GM12878 (cell line): Measurements from ENCODE around the gene CCDC6. TPM values are rescaled to one million over a fixed set of nuclear protein-coding genes. Genes with fewer than 3 reads are reported as not detected.

Source experiments
- ATAC-seq: fragments of 200-7000 bp; cut with Tn5 transposase; 3 replicates; pipeline ENCODE4 v1.9.1; 2020; ENCODE audit warnings: mild to moderate bottlenecking, moderate library complexity
- BruUV-seq: library from RNA; stranded (reverse); fragments of 400-500 nt; replicated peaks from 2 replicates; lab custom pipeline; 2021; lab: Mats Ljungman, UMichigan
- CTCF ChIA-PET: fragments of 300-600 bp; sonication (Branson Sonifier 250); formaldehyde crosslinking; extraction: SDS; loops from one replicate; lab custom pipeline; 2021; ENCODE audit warnings: inconsistent platforms; lab: Yijun Ruan, JAX
- POLR2A ChIA-PET: fragments of 350-600 bp; formaldehyde crosslinking; extraction: SDS; loops from one replicate; lab custom pipeline; 2021; ENCODE audit warnings: inconsistent platforms; lab: Charles Lee
- RAD21 ChIA-PET: fragments of 300-600 bp; sonication (Branson Sonifier 250); formaldehyde crosslinking; loops from one replicate; lab custom pipeline; 2023; ENCODE audit warnings: antibody characterized with exemption; ENCODE audit not compliant: unreplicated experiment; lab: Charles Lee
- SMC1A ChIA-PET: fragments of 300-600 bp; sonication (Branson Sonifier 250); formaldehyde crosslinking; loops from one replicate; lab custom pipeline; 2023; ENCODE audit not compliant: unreplicated experiment, uncharacterized antibody; lab: Charles Lee
- DNase-seq: peaks from one replicate; pipeline ENCODE4 v3.0.0-alpha.2; 2011; ENCODE audit warnings: low read depth, low spot score
- FAIRE-seq: peaks from 3 replicates; lab custom pipeline; 2011; peaks lifted over from hg19 to GRCh38; lab: Jason Lieb, UNC
- H2AFZ ChIP-seq: 2 replicates; pipeline ENCODE4 v1.6.0; 2011; ENCODE audit warnings: low read depth, low read length, control low read depth; ENCODE audit not compliant: control insufficient read depth
- H3K27ac ChIP-seq: 2 replicates; pipeline ENCODE4 v1.5.1; 2011; ENCODE audit warnings: control low read depth; ENCODE audit not compliant: control insufficient read depth, insufficient read depth
- H3K27me3 ChIP-seq, 2 experiments: replicated peaks in 1 of 2; 2 replicates each; pipeline versions ENCODE4 v1.6.0 to v1.6.1; 2011; ENCODE audit warnings: low read length in 1 of 2; ENCODE audit not compliant: control insufficient read depth in 2 of 2, insufficient read depth in 2 of 2
- H3K36me3 ChIP-seq, 2 experiments: 2 replicates each; pipeline ENCODE4 v1.5.1; 2011; ENCODE audit warnings: low read length in 1 of 2; ENCODE audit not compliant: control insufficient read depth in 2 of 2, insufficient read depth in 2 of 2
- H3K4me1 ChIP-seq: 2 replicates; pipeline ENCODE4 v1.6.1; 2011; ENCODE audit warnings: mild to moderate bottlenecking, low read length, moderate library complexity, mixed read lengths; ENCODE audit not compliant: control insufficient read depth, insufficient read depth
- H3K4me2 ChIP-seq: 2 replicates; pipeline ENCODE4 v1.6.0; 2011; ENCODE audit warnings: control low read depth; ENCODE audit not compliant: control insufficient read depth, insufficient read depth
- H3K4me3 ChIP-seq: fragments of 200-600 bp; sonication (generic); 2 replicates; pipeline ENCODE4 v1.5.1; 2016
- H3K79me2 ChIP-seq: 2 replicates; pipeline ENCODE4 v1.6.0; 2011; ENCODE audit warnings: low read length; ENCODE audit not compliant: control insufficient read depth, insufficient read depth
- H3K9ac ChIP-seq: 2 replicates; pipeline ENCODE4 v1.8.0; 2011; ENCODE audit warnings: low read length, control low read depth, mixed read lengths; ENCODE audit not compliant: control insufficient read depth, insufficient read depth
- H3K9me3 ChIP-seq: replicated peaks from 3 replicates; pipeline ENCODE4 v1.5.1; 2011; ENCODE audit warnings: mild to moderate bottlenecking, low read length; ENCODE audit not compliant: control insufficient read depth, insufficient read depth
- H4K20me1 ChIP-seq: 2 replicates; pipeline ENCODE4 v1.6.0; 2011; ENCODE audit not compliant: control insufficient read depth, insufficient read depth
- EGR1 ChIP-seq, 2 experiments: IDR thresholded peaks; 1 replicate in 1 of 2; 2 replicates in 1 of 2; pipeline ENCODE4 v1.6.1; 2011 to 2012; ENCODE audit warnings: low read depth in 2 of 2, low read length in 2 of 2, borderline replicate concordance in 1 of 2, mild to moderate bottlenecking in 1 of 2, moderate library complexity in 1 of 2
- HDAC2 ChIP-seq: fragments of 200-600 bp; sonication (generic); IDR thresholded peaks from 2 replicates; pipeline ENCODE4 v1.6.1; 2017
- IRF4 ChIP-seq: IDR thresholded peaks from 2 replicates; pipeline ENCODE4 v1.6.1; 2011; ENCODE audit warnings: low read depth, low read length
- MEF2A ChIP-seq: IDR thresholded peaks from 2 replicates; pipeline ENCODE4 v1.6.1; 2011; ENCODE audit warnings: low read depth, mild to moderate bottlenecking, low read length, moderate library complexity; ENCODE audit not compliant: insufficient read depth
- NR2C1 ChIP-seq: fragments of 450-650 bp; IDR thresholded peaks from 2 replicates; pipeline ENCODE4 v1.6.1; 2017; ENCODE audit warnings: antibody characterized with exemption, mild to moderate bottlenecking, moderate library complexity
- SPI1 ChIP-seq: IDR thresholded peaks from 2 replicates; pipeline ENCODE4 v1.6.1; 2011; ENCODE audit warnings: low read depth, mild to moderate bottlenecking, low read length, moderate library complexity, borderline replicate concordance; ENCODE audit not compliant: insufficient read depth
- STAT1 ChIP-seq: fragments of 450-650 bp; conservative IDR thresholded peaks from 2 replicates; pipeline ENCODE4 v1.6.1; 2014; ENCODE audit warnings: antibody characterized with exemption, mild to moderate bottlenecking
- TARDBP ChIP-seq: IDR thresholded peaks from 2 replicates; pipeline ENCODE4 v1.6.1; 2016; ENCODE audit warnings: borderline replicate concordance
- TBL1XR1 ChIP-seq: IDR thresholded peaks from 2 replicates; pipeline ENCODE4 v1.6.1; 2012; ENCODE audit warnings: low read depth, low read length, improper control_type of control experiment
- WRNIP1 ChIP-seq: IDR thresholded peaks from 2 replicates; pipeline ENCODE4 v1.6.1; 2011; ENCODE audit warnings: low read depth, low read length, improper control_type of control experiment, borderline replicate concordance
- ZSCAN29 ChIP-seq: fragments of 450-650 bp; IDR thresholded peaks from 2 replicates; pipeline ENCODE4 v1.6.1; 2017; ENCODE audit warnings: mild to moderate bottlenecking, moderate library complexity
- WGBS: methylation state at CpG from one replicate; pipeline ENCODE4 v1.1.6; 2016; ENCODE audit warnings: low lambda C conversion rate; ENCODE audit not compliant: insufficient replicate concordance, insufficient coverage; ENCODE audit errors: missing lambda C conversion rate; 5-methylcytosine and 5-hydroxymethylcytosine counted together
- in situ Hi-C: fragments of 300-500 bp; cut with MboI; formaldehyde crosslinking; loops from 9 replicates; pipeline ENCODE4 v1.14.3; 2018; ENCODE audit warnings: mixed read lengths
- intact Hi-C: fragments of 100-400 bp; cut with micrococcal nuclease; formaldehyde crosslinking; loops from one replicate; pipeline ENCODE4 v1.14.2; 2022; ENCODE audit not compliant: unreplicated experiment
- polyA plus RNA-seq, 11 experiments: library from polyadenylated mRNA; depleted of rRNA in 4 of 11; unstranded in 6 of 11; stranded (reverse) in 5 of 11; fragments of >200 nt; fragmentation: Nextera tagmentation in 4 of 11; fragmentation: Illumina TruSeq in 1 of 11; extraction: Ambion mirVana in 4 of 11; extraction: Trizol in 1 of 11; gene quantifications; 1 replicate in 1 of 11; 2 replicates in 10 of 11; pipeline versions ENCODE4 v1.2.1 to v1.2.3, GENCODE V29; 2011 to 2016; ENCODE audit warnings: inconsistent platforms in 2 of 11, missing spikeins in 2 of 11, low read depth in 1 of 11
- total RNA-seq, 4 experiments: library from RNA; depleted of rRNA in 3 of 4; stranded (reverse); fragments of >200 nt in 3 of 4; fragmentation: Illumina TruSeq in 1 of 4; extraction: Trizol in 1 of 4; gene quantifications; 2 replicates each; pipeline versions ENCODE4 v1.2.1 to v1.2.3, GENCODE V29; 2013 to 2021

CCDC6 gene
- total and polyA plus RNA-seq, 10 of the 15 experiments (the other 5 are each of a cell fraction or from before 2014, with no cell fraction given), result 11.8 to 46.2 (median 26.7) TPM

DNA sequence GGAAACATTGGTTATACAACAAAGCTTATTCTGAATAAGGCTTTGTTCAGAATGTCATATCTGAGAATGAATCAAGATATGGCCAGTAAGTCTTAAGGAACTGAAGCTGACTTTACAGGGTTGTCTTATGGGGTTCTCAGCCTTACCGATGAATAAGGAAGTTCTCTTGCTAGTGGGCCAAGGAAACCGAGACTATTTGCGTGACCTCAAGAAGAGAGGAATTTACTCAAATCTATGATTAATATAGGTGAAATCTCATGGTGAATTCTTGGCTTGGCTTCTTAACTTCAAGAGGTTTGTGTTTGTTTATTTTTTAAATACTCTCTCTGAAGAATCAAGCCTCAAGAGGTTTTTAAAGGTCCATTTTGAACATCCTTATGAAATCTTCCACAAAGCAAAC lies 148.4 kb downstream of the CCDC6 start:
- DNase-seq (no peak), ATAC-seq (no peak), FAIRE-seq (no peak)
- Histone ChIP-seq H3K27ac (no peak overlapping the region), H3K9me3 (no peaks in the 10 kb centered on the region), H3K4me1 (no peaks in the 10 kb centered on the region), H3K36me3 (no peaks in the 10 kb centered on the region), H3K9ac (no peak overlapping the region), H3K4me2 (no peak overlapping the region), H3K4me3 (no peak overlapping the region), H4K20me1 (no peaks in the 10 kb centered on the region), H2AFZ (no peak overlapping the region), H3K79me2 (no peaks in the 10 kb centered on the region), H3K27me3 (no peaks in the 10 kb centered on the region; a peak in 1 of 4 replicates)
- ChIA-PET SMC1A (interaction anchor here (0.6 to 0.7 kb wide), 2 partner anchors 9 to 22 kb away, joined by 3 read pairs; no protein-coding TSS in a partner anchor), CTCF (no interaction called here), RAD21 (no interaction called here), POLR2A (no interaction called here)
- 81% methylated on average over 3 of the region's 3 CpGs for WGBS
- intact Hi-C loops, result no loop called here
- no peak for TF ChIP-seq TBL1XR1
- no peak for TF ChIP-seq NR2C1
- TF ChIP-seq TARDBP, result no peak
- TF ChIP-seq SPI1, result no peak
- TF ChIP-seq EGR1 (IDR thresholded peaks at IDR 0.05; ENCODE audit: borderline replicate concordance in 1 of 2, low read depth in 2 of 2, low read length in 2 of 2), result no peak
- TF ChIP-seq MEF2A, result no peak
- no peak for TF ChIP-seq STAT1
- no peak for TF ChIP-seq IRF4
- no peak for TF ChIP-seq WRNIP1
- no peak for TF ChIP-seq HDAC2
- TF ChIP-seq ZSCAN29, result no peak
- BruUV-seq, result no TSS peak
- in situ Hi-C loops, result no loop called here
